Psoas muscle (tissue), 8 donors: ENCODE data around the gene CCDC85A. TPM values are rescaled to one million over a fixed set of nuclear protein-coding genes. Genes with fewer than 3 reads are reported as not detected.

Source experiments
- ATAC-seq, 4 donors: fragments of 200-7000 bp; cut with Tn5 transposase; one replicate each; pipeline ENCODE4 v1.9.1; 2020; ENCODE audit warnings: moderate library complexity in 3 of 4, mild to moderate bottlenecking in 2 of 4
- DNase-seq, 2 donors: peaks; one replicate each; pipeline ENCODE4 v3.0.0-alpha.2; 2020
- H3K27ac ChIP-seq: fragments of 200-600 bp; one replicate; pipeline ENCODE4 v1.8.0; 2022
- H3K27me3 ChIP-seq, 3 donors: fragments of 200-600 bp in 1 of 3; one replicate each; pipeline versions ENCODE4 v1.6.1 to v1.8.0; 2013 to 2022; ENCODE audit warnings: low read length in 2 of 3, mild to moderate bottlenecking in 2 of 3, moderate library complexity in 1 of 3; ENCODE audit not compliant: insufficient read depth in 3 of 3
- H3K36me3 ChIP-seq, 2 donors: fragments of 200-600 bp in 1 of 2; one replicate each; pipeline versions ENCODE4 v1.6.1 to v1.8.0; 2013 to 2022; ENCODE audit warnings: low read depth in 1 of 2, mild to moderate bottlenecking in 1 of 2, moderate library complexity in 1 of 2; ENCODE audit not compliant: insufficient read depth in 1 of 2
- H3K4me1 ChIP-seq: fragments of 200-600 bp; one replicate; pipeline ENCODE4 v1.8.0; 2022
- H3K4me3 ChIP-seq: fragments of 200-600 bp; one replicate; pipeline ENCODE4 v1.8.0; 2022; ENCODE audit warnings: mild to moderate bottlenecking
- H3K9me3 ChIP-seq: fragments of 200-600 bp; one replicate; pipeline ENCODE4 v1.8.0; 2022
- CTCF ChIP-seq: fragments of 200-600 bp; IDR thresholded peaks from one replicate; pipeline ENCODE4 v1.8.0; 2022; ENCODE audit warnings: antibody characterized with exemption
- WGBS, 3 donors: extraction: QIAGEN DNeasy Blood & Tissue Kit; methylation state at CpG; one replicate each; pipeline versions ENCODE4 v1.1.6 to v1.1.7; 2013; 5-methylcytosine and 5-hydroxymethylcytosine counted together
- intact Hi-C, 2 donors: fragments of 100-400 bp; cut with DNase I; formaldehyde crosslinking; loops; one replicate each; pipeline versions ENCODE4 v1.11.0 to v1.14.2; 2022
- polyA plus RNA-seq, 3 donors: library from polyadenylated mRNA; stranded (reverse); fragments of 200-250 nt; gene quantifications; one replicate each; pipeline ENCODE4 v1.2.3, GENCODE V29; 2013
- total RNA-seq, 4 donors: library from RNA; stranded (reverse); fragmentation: NEBNext Ultra II Directional in 2 of 4; extraction: Animal tissue kit (Norgen Biotek cat#: 25700) in 2 of 4; gene quantifications; one replicate each; pipeline versions ENCODE4 v1.2.1 to v1.2.4, GENCODE V29; 2021 to 2023
- donor health status: healthy with polysubstance abuse.
- donor health status: DM: no; HTN: no; CAD: no; lungs with moderate emphysema.
- donor health status: Bipolar disorder and iron deficiency.
- donor health status: healthy.
- donor health status: DM: yes; HTN: yes; CAD: no.
- donor health status: DM: no; HTN: no; CAD: no.
- donor health status: DM: no; HTN: no; CAD: no.
- donor health status: DM: yes; HTN: yes; CAD: no.

CCDC85A gene
- total and polyA plus RNA-seq, 7 donors: 1.8 to 5.6 (median 1.9) TPM

- Histone ChIP-seq H3K27ac (no peak overlapping the region), H3K36me3 (no peaks in the 10 kb centered on the region), H3K9me3 (no peaks in the 10 kb centered on the region), H3K4me3 (no peak overlapping the region), H3K27me3 (no peaks in the 10 kb centered on the region), H3K4me1 (no peaks in the 10 kb centered on the region)
- 41 to 47% (median 43%) methylated on average over 3 of the region's 3 CpGs for WGBS, 3 donors
- DNase-seq (no peak), ATAC-seq (no peak)
- intact Hi-C loops: no loop called here
- no peak for TF ChIP-seq CTCF
Observed at GRCh38 chr2:56297671-56298070, 113.9 kb downstream of the CCDC85A start.

GRCh38 chr2:56299171-56299691, 115.4 kb downstream of the CCDC85A start:
- 28 to 31% (median 29%) methylated on average over 3 of the region's 3 CpGs for WGBS, 3 donors
- intact Hi-C loops: no loop called here

DNA sequence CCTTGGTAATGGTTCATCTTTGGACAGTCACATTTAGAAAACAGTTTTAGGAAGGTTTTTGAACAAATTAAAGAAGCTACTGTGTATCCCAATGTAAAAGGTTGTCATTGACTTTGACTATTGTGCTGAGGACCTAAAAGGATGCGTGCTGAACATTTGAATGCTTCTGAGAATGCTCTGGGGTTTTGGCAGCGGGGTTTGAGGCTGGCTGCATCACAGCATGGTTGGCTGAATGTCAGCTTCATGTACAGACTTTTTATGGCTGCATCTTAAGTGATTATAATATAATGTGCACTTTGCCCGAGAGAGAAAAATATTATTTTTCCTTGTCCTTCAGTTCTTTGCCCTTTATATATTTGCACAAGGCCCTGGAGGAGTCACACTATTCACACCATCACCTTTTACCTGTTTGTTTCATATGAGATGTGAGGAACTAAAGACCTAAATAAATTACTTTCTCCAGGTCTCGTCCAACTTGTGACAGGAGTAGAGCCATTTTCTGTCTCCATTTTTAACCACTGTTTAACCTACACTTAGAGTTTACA, 125.9 kb downstream of the CCDC85A start:
- H3K27me3 ChIP-seq: no peaks in the 10 kb centered on the region
- intact Hi-C loops: no loop called here
- ATAC-seq: no peak
- H3K4me1 ChIP-seq: no peaks in the 10 kb centered on the region
- no peaks in the 10 kb centered on the region for H3K36me3 ChIP-seq
- H3K9me3 ChIP-seq: no peaks in the 10 kb centered on the region
- no peak overlapping the region for H3K4me3 ChIP-seq
- no peak for DNase-seq
- WGBS, 3 donors: 60 to 74% (median 73%) methylated on average over 4 of the region's 4 CpGs
- TF ChIP-seq CTCF: no peak
- H3K27ac ChIP-seq: no peak overlapping the region

More at GRCh38 chr2:56299171-56299691, 115.4 kb downstream of the CCDC85A start:
- H3K4me3 ChIP-seq: no peak overlapping the region
- H3K9me3 ChIP-seq: no peaks in the 10 kb centered on the region
- H3K36me3 ChIP-seq: no peaks in the 10 kb centered on the region
- ATAC-seq (no peak), DNase-seq (no peak)
- TF ChIP-seq CTCF: no peak
- no peaks in the 10 kb centered on the region for H3K4me1 ChIP-seq
- no peak overlapping the region for H3K27ac ChIP-seq
- H3K27me3 ChIP-seq: no peaks in the 10 kb centered on the region

- ATAC-seq (no peak), DNase-seq (no peak)
- Histone ChIP-seq H3K27ac (peak overlapping the region; percentile 21), H3K9me3 (no peaks in the 10 kb centered on the region), H3K27me3 (no peaks in the 10 kb centered on the region), H3K36me3 (no peaks in the 10 kb centered on the region), H3K4me1 (peaks cover 4% of the 10 kb centered on the region), H3K4me3 (no peak overlapping the region)
- intact Hi-C loops: no loop called here
- TF ChIP-seq CTCF: no peak
- WGBS, 3 donors: 10 to 26% (median 16%) methylated on average over 1 of the region's 1 CpG
Observed at GRCh38 chr2:56313500-56313921, 129.7 kb downstream of the CCDC85A start.

DNA sequence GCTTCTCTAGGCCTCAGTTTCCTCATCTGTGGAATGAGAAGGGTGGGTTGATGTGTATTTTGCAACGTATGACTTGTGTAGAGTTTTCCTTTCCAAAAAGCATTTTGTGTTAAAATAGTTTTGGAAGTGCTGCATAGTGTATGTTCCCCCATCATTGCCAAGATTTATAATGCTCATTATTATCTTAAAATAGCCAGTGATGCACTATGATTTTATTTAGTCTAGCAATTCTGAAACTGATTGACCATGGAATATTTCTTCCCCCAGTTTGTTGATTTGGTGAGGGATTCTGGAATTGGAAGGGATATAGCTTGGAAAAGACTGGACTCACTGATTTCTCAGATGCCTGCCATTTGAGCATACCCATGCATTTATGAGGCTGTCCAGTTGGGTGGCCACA, 130.6 kb downstream of the CCDC85A start:
- 29 to 38% (median 31%) methylated on average over 1 of the region's 1 CpG for WGBS, 3 donors
- DNase-seq (no peak), ATAC-seq (no peak)
- no peaks in the 10 kb centered on the region for H3K27me3 ChIP-seq
- no peaks in the 10 kb centered on the region for H3K36me3 ChIP-seq
- intact Hi-C loops: no loop called here
- no peak overlapping the region for H3K4me3 ChIP-seq
- TF ChIP-seq CTCF: no peak
- peak overlapping the region; percentile 21 for H3K27ac ChIP-seq
- H3K9me3 ChIP-seq: no peaks in the 10 kb centered on the region
- peaks cover 4% of the 10 kb centered on the region for H3K4me1 ChIP-seq
